LNCaP clone FGC (cell line): ENCODE data around the gene SLC4A11.

Source experiments
- DNase-seq: peaks from one replicate; pipeline ENCODE4 v3.0.0-alpha.2; 2011; ENCODE audit warnings: low read depth
- H3K4me3 ChIP-seq: 2 replicates; pipeline ENCODE4 v1.5.1; 2011; ENCODE audit warnings: mild to moderate bottlenecking, low read depth, low read length, control low read depth
- TF ChIP-seq, protein P1 (sequence below): IDR thresholded peaks from 2 replicates; pipeline ENCODE4 v1.5.1; 2012; ENCODE audit warnings: mild to moderate bottlenecking; ENCODE audit not compliant: control insufficient read depth, insufficient read depth; ENCODE audit errors: extremely low read depth

The SLC4A11 gene

DNA sequence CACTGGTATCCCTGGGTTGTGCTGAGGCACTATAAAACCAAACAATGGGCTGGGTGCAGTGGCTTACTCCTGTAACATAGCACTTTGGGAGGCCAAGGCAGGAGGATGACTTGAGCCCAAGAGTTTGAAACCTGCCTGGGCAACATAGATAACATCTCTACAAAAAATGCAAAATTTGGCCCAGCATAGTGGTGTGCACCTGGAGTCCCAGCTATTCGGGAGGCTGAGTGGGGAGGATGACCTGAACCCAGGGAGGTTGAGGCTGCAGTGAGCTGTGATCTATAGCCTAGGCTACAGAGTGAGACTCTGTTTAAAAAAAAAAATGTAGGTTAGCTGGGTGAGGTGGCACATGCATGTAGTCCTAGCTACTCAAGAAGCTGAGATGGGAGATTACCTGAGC is 7.7 kb upstream of the SLC4A11 start:
- no peak for DNase-seq
- TF ChIP-seq, protein P1, sequence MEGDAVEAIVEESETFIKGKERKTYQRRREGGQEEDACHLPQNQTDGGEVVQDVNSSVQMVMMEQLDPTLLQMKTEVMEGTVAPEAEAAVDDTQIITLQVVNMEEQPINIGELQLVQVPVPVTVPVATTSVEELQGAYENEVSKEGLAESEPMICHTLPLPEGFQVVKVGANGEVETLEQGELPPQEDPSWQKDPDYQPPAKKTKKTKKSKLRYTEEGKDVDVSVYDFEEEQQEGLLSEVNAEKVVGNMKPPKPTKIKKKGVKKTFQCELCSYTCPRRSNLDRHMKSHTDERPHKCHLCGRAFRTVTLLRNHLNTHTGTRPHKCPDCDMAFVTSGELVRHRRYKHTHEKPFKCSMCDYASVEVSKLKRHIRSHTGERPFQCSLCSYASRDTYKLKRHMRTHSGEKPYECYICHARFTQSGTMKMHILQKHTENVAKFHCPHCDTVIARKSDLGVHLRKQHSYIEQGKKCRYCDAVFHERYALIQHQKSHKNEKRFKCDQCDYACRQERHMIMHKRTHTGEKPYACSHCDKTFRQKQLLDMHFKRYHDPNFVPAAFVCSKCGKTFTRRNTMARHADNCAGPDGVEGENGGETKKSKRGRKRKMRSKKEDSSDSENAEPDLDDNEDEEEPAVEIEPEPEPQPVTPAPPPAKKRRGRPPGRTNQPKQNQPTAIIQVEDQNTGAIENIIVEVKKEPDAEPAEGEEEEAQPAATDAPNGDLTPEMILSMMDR = no peak
- no peak overlapping the region for H3K4me3 ChIP-seq

DNA sequence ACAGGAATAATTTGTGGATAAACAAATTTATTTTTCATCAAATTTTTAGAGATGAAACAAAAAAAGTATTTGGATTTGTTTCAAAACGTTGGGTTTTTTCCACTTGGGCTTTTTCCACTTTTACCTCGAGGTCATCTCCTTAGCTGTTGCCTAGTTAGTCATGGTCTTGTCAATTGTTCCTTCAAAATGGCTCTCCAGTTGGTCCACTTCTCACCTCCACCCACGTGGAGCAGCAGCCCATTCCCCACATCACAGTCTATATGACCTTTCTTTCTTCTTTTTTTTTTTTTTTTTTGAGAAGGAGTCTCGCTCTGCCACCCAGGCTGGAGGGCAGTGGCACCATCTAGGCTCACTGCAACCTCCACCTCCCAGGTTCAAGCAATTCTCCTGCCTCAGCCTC is 6.7 kb upstream of the SLC4A11 start:
- no peak for DNase-seq
- TF ChIP-seq, protein P1 = no peak

DNA sequence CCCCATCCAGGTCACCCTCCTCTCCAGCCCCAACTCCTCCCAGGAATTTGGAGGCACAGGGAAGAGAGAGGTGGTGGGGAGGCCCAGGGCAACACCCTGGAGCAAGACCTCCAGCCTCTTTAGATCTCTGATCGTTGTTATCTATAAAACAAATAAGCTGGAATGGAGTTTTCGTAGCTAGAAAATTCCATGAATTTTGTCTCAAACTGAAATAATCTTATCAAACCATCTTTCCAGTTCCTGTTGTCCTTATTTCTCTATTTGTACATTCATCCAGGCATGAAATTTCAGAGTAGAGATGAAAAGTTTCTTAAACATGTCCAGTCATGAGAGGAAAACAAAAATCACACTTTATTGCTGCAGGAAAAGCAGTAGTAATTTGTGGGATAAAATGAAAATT is 6.2 kb upstream of the SLC4A11 start:
- no peak overlapping the region for H3K4me3 ChIP-seq
- DNase-seq = no peak
- TF ChIP-seq, protein P1 = no peak

More for the DNA sequence above, 6.7 kb upstream of the SLC4A11 start:
- H3K4me3 ChIP-seq = no peak overlapping the region

DNA sequence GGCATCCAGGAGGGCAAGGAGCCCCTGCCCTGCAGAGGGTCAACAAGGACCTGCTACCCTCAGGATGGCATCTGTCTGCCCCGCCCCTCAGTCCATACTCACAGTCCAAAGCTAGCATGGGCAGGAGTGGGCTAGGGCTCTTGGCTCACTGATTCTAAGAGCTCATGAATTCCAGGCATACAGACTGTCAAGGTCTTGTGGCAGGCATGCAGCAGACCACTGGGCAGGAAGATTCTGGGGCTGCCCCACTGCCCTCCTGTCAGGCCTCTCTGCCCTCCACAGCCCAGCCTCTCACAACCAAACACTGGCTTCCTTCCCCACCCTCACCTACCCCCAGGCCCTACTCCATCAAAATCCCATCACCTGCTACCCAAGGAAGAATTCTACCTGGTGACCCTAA is 5.6 kb upstream of the SLC4A11 start:
- DNase-seq = no peak
- no peak overlapping the region for H3K4me3 ChIP-seq
- TF ChIP-seq, protein P1 = no peak

DNA sequence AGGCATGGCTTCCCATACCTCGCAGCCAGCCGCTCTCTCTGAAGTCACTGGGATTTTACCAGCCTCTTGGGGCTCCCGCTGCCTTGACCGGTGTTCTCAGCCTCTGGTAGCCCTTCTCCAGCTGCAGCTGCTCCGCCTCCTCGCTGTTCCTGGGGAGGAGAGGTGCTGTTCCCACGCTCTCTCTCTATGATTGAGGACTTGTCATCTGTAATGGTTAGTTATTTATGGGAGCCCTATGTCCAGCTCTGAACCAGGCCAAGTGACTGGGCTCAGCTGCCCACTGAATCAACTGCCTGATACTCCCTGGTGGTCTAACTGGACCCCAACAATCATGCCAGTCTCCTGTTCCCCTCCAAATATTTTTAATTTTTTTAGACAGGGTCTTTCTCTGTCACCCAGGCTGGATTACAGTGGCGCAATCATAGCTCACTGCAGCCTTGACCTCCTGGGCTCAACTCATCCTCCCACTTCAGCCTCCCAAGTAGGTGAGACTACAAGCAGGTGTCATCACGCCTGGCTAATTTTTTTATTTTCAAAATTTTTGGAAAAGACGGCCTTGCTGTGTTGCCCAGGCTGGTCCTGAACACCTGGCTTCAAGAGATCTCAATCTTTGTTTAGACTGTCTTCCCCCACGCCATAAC is 4.8 kb upstream of the SLC4A11 start:
- TF ChIP-seq, protein P1 = no peak
- no peak overlapping the region for H3K4me3 ChIP-seq
- no peak for DNase-seq

DNA sequence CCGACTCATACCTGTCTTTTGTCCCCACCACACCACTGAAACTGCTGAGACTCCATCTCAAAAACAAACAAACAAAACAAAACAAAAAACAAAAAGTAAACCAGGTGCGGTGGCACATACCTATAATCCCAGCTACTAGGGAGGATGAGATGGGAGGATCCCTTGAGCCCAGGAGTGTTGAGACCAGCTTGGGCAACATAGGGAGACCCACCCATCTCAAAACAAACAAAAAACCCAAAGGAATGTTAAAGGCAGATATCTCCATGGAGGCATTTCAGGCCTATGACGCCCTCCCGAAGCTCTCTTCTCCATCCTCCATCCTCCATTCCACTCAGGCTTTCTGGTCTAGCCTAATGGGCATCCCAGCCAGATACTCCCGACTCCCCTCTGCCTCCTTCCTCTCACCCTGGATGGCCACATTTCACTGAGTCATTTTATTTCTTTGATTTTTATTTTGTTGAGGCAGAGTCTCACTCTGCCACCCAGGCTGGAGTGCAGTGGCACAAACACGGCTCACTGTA is 3.2 kb upstream of the SLC4A11 start:
- TF ChIP-seq, protein P1 = no peak
- H3K4me3 ChIP-seq = no peak overlapping the region
- no peak for DNase-seq
